Suprapubic skin (tissue), 4 donors: Measurements from ENCODE around the gene SECTM1. TPM values are rescaled to one million over a fixed set of nuclear protein-coding genes. Genes with fewer than 3 reads are reported as not detected.
A peak's percentile ranks its signal among the peaks of the same experiment; 100 is the strongest.
"Not testable (repeated sequence)": the region's sequence is repeated elsewhere in the genome, so short reads cannot be mapped to it uniquely, and the experiment has no call there.

Experiments used
- DNase-seq, 2 donors: peaks; one replicate each; pipeline ENCODE4 v3.0.0-alpha.2; 2019; ENCODE audit warnings: low spot score in 2 of 2
- H3K27ac ChIP-seq: fragments of 200-600 bp; sonication (generic); one replicate; pipeline ENCODE4 v1.5.1; 2019
- H3K27me3 ChIP-seq: fragments of 200-600 bp; sonication (generic); one replicate; pipeline ENCODE4 v1.5.1; 2019
- H3K36me3 ChIP-seq: fragments of 200-600 bp; sonication (generic); one replicate; pipeline ENCODE4 v1.5.1; 2019
- H3K4me1 ChIP-seq: fragments of 200-600 bp; sonication (generic); one replicate; pipeline ENCODE4 v1.5.1; 2019
- H3K4me3 ChIP-seq: fragments of 200-600 bp; sonication (generic); one replicate; pipeline ENCODE4 v1.5.1; 2019; ENCODE audit warnings: mild to moderate bottlenecking
- H3K9me3 ChIP-seq: fragments of 200-600 bp; sonication (generic); one replicate; pipeline ENCODE4 v1.5.1; 2019
- EP300 ChIP-seq: sonication (generic); formaldehyde crosslinking; IDR thresholded peaks from one replicate; pipeline ENCODE4 v1.6.1; 2017; ENCODE audit warnings: antibody characterized with exemption
- POLR2A ChIP-seq, 2 donors: fragments of 450-650 bp; IDR thresholded peaks; one replicate each; pipeline ENCODE4 v1.6.1; 2017; ENCODE audit warnings: antibody characterized with exemption in 2 of 2, mild to moderate bottlenecking in 2 of 2, moderate library complexity in 2 of 2
- POLR2AphosphoS5 ChIP-seq, 3 donors: sonication (generic); formaldehyde crosslinking; IDR thresholded peaks; one replicate each; pipeline ENCODE4 v1.6.1; 2017; ENCODE audit warnings: antibody characterized with exemption in 3 of 3
- WGBS: methylation state at CpG from one replicate; pipeline ENCODE4 v1.1.5; 2018; 5-methylcytosine and 5-hydroxymethylcytosine counted together
- total RNA-seq, 4 donors: library from RNA; depleted of rRNA; stranded (reverse); fragments of >200 nt; gene quantifications; one replicate each; pipeline ENCODE4 v1.1.0, GENCODE V29; 2016
- TF ChIP-seq, protein P1 (sequence below), 2 donors: fragments of 200-600 bp in 1 of 2; fragments of 450-650 bp in 1 of 2; sonication (generic) in 1 of 2; IDR thresholded peaks; one replicate each; pipeline ENCODE4 v1.5.1; 2016 to 2019; ENCODE audit warnings: antibody characterized with exemption in 2 of 2, mild to moderate bottlenecking in 1 of 2, moderate library complexity in 1 of 2

SECTM1 gene
- total RNA-seq, 4 donors from 2014 or later, result 9.5 to 37.8 (median 16.6) TPM

DNA sequence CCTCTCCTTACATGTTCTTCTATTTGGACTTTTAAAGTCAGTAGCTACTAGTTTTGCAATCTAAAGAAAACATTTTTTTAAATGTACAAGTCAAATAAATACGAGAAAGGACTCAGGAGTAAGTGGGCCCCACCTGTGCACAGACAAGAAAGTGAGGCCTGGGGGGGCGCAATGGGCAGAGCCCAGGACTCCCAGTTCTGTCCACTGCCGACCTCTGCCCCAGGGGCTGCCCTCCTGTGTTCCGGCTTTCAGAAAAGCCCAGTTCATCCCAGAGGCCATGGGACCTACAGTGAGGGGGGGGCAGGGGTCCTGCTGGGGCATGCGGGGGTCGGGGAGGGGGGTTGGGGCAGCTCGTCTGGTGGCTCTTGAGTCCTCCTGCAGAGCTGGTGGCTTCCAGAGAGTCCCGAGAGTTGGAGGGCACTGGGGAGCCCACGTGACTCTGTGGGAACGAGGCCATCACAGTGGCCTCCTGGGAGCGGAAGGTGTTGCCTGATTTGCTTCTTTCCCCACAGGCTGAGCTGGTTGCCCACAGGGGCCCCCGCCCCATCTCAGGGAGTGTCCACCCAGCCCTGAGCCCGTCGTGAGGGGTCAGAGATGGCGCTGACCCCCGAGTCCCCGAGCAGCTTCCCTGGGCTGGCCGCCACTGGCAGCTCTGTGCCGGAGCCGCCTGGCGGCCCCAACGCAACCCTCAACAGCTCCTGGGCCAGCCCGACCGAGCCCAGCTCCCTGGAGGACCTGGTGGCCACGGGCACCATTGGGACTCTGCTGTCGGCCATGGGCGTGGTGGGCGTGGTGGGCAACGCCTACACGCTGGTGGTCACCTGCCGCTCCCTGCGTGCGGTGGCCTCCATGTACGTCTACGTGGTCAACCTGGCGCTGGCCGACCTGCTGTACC is 40.4 kb upstream of the SECTM1 start:
- no peak for DNase-seq
- peaks cover 81% of the 10 kb centered on the region for H3K27me3 ChIP-seq
- 91% methylated on average over 11 of the region's 37 CpGs for WGBS
- no peaks in the 10 kb centered on the region for H3K9me3 ChIP-seq
- TF ChIP-seq, protein P1, sequence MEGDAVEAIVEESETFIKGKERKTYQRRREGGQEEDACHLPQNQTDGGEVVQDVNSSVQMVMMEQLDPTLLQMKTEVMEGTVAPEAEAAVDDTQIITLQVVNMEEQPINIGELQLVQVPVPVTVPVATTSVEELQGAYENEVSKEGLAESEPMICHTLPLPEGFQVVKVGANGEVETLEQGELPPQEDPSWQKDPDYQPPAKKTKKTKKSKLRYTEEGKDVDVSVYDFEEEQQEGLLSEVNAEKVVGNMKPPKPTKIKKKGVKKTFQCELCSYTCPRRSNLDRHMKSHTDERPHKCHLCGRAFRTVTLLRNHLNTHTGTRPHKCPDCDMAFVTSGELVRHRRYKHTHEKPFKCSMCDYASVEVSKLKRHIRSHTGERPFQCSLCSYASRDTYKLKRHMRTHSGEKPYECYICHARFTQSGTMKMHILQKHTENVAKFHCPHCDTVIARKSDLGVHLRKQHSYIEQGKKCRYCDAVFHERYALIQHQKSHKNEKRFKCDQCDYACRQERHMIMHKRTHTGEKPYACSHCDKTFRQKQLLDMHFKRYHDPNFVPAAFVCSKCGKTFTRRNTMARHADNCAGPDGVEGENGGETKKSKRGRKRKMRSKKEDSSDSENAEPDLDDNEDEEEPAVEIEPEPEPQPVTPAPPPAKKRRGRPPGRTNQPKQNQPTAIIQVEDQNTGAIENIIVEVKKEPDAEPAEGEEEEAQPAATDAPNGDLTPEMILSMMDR (IDR thresholded peaks at IDR 0.05), result no peak
- TF ChIP-seq EP300 (no peak), POLR2AphosphoS5 (IDR thresholded peaks at IDR 0.05) (no peak), POLR2A (IDR thresholded peaks at IDR 0.05) (no peak)
- no peak overlapping the region for H3K27ac ChIP-seq
- H3K4me1 ChIP-seq, result peaks cover 23% of the 10 kb centered on the region
- H3K4me3 ChIP-seq, result no peak overlapping the region
- H3K36me3 ChIP-seq, result no peaks in the 10 kb centered on the region

DNA sequence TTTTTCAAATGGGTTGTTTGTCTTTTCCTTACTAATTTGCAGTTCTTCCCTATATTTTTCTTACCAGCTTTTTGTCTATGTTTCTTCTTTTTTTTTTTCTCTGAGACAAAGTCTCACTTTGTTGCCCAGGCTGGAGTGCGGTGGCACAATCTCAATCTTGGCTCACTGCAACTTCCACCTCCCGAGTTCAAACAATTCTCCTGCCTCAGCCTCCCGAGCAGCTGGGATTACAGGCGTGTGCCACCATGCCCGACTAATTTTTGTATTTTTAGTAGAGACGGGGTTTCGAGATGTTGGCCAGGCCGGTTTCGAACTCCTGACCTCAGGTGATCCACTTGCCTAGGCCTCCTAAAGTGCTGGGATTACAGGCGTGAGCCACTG is 39.5 kb upstream of the SECTM1 start:
- not testable (repeated sequence) for H3K9me3 ChIP-seq, DNase-seq, H3K27ac ChIP-seq, H3K4me3 ChIP-seq, H3K36me3 ChIP-seq
- peaks cover 23% of the 10 kb centered on the region for H3K4me1 ChIP-seq
- WGBS, result 89% methylated on average over 10 of the region's 10 CpGs
- peaks cover 75% of the 10 kb centered on the region for H3K27me3 ChIP-seq

DNA sequence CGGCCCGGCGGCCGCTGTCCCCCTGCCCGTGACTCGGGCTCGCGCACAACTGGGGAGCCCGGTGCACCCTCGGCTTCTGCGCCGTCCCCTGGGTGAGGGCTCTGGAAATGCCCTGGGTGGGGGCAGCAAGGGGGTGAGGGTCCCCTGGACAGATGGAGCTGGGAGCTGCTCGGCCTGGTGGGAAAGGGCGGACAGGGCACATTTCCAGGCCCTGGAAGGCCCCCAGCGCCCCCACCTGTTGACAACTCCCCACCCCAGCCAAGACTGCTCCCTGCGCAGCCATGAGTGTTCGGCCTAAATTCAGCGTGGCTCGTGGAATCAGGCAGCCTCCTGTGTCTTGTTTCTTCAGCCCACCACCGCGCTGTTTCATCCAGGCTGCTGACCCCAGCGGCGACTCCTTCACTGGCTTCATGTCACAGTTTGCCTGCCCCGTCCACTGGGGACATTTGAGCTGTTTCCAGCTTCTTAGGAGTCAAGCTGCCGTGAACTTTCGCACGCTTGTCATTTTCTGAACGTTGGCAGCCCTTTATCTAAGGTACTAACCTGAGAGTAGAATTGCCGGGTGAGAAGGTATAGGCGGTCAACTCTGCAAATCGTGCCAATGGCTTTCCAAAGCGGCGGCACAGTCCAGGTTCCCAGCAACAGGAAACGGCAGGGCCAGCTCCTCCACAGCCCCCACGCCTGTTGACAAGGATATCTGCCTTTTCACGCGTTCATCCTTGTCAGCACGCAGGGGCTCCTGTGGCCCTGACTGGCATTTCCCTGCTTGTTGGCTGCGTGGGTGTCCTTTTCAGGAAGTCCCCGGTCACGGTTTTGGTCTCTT is 38.9 kb upstream of the SECTM1 start:
- DNase-seq, result no peak
- Histone ChIP-seq H3K36me3 (no peaks in the 10 kb centered on the region), H3K27me3 (peaks cover 75% of the 10 kb centered on the region), H3K27ac (no peak overlapping the region), H3K4me1 (peaks cover 23% of the 10 kb centered on the region), H3K9me3 (no peaks in the 10 kb centered on the region), H3K4me3 (no peak overlapping the region)
- 80% methylated on average over 27 of the region's 41 CpGs for WGBS
- TF ChIP-seq POLR2AphosphoS5 (IDR thresholded peaks at IDR 0.05), result no peak
- no peak for TF ChIP-seq POLR2A (IDR thresholded peaks at IDR 0.05)
- TF ChIP-seq, protein P1 (IDR thresholded peaks at IDR 0.05), result no peak
- no peak for TF ChIP-seq EP300

DNA sequence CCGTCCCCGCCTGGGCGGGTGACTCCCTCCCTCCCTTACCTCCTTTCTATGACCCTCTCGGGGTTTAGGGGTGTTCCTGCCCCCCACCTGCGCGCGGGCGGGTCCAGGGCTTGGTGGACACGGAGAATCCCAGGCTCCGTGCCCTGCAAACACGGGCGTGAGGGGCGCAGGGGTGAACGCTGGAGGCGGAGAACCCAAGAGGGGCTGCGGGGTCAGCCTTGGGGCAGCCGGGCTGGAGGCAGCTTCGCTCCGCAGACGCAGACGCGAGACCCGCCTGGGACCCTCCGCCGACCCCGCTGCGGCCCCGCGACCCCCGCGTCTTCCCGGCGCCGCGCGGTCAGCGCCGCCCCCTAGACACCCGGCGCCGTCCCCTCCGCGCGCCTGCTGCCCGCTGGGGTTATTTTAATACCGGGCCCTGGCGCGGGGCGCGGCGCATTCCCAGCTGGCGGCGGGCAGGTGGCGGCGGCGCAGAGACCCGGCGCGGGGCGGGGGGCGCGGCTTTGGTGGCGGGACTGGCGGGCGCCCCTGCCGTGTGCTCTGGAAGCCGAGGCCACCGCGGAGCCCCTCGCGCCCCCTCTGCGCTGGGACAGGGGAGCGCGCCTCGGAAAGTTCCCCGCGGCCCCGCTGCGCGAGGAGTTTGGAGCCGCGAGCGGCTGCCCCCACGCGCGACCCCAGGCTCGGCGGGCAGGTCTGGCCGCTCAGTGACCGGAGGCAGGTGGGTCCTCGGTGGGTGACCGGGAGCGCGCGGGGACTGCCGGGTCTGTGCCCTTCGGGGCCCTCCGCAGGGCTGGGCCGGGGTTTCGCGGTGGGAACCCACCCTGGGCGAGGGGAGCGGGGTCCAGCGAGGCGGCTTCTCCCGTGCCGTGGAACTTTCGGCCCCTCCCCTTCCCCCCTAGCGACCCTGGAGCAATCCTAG is 38.0 kb upstream of the SECTM1 start, which contains the start of gene UTS2R:
TSS of gene UTS2R (plus strand) at position 433 of the 916 bp plus-strand sequence. CDS start 2,560 bp downstream, outside the sequence.
- Histone ChIP-seq H3K36me3 (no peaks in the 10 kb centered on the region), H3K4me3 (peak within 1 kb of the TSS; percentile 42), H3K4me1 (peaks cover 23% of the 10 kb centered on the region), H3K27me3 (peaks cover 73% of the 10 kb centered on the region), H3K9me3 (no peaks in the 10 kb centered on the region), H3K27ac (no peak within 1 kb of the TSS)
- TF ChIP-seq POLR2A (IDR thresholded peaks at IDR 0.05), result no peak
- TF ChIP-seq POLR2AphosphoS5 (IDR thresholded peaks at IDR 0.05), result no peak
- no peak for TF ChIP-seq EP300
- TF ChIP-seq, protein P1 (IDR thresholded peaks at IDR 0.05), result no peak
- no peak for DNase-seq
- WGBS, result 4% methylated on average over 14 of the region's 109 CpGs
